Fibroblast of lung (primary cell): ENCODE data around the gene EMILIN3.

ENCODE experiments used
- CTCF ChIP-seq, 2 donors: IDR thresholded peaks in 1 of 2; conservative IDR thresholded peaks in 1 of 2; 1 replicate in 1 of 2; 2 replicates in 1 of 2; pipeline ENCODE4 v1.5.1; 2011 to 2012; ENCODE audit warnings: low read length in 2 of 2, control low read depth in 1 of 2, inconsistent platforms in 1 of 2, low read depth in 1 of 2, mild to moderate bottlenecking in 1 of 2
- EZH2 ChIP-seq: IDR thresholded peaks from 2 replicates; pipeline ENCODE4 v1.5.1; 2012; ENCODE audit warnings: low read length, control low read depth, mild to moderate bottlenecking; ENCODE audit errors: missing control alignments

GRCh38 chr20:41335591-41335990 is 31.0 kb downstream of the EMILIN3 start:
- TF ChIP-seq CTCF (conservative IDR thresholded peaks at IDR 0.05 in 1 of 2, IDR thresholded peaks at IDR 0.05 in 1 of 2; ENCODE audit: low read depth in 1 of 2, low read length in 2 of 2) (no peak), EZH2 (no peak)
